ENCODE results near the gene NRARP. TPM values are rescaled to one million over a fixed set of nuclear protein-coding genes. Genes with fewer than 3 reads are reported as not detected.

NRARP gene
- total and polyA plus RNA-seq, 10 of the 15 experiments (the other 5 are each of a cell fraction or from before 2014, with no cell fraction given), result 0.06 to 9.2 (median 2.2) TPM; not detected in 2

GRCh38 chr9:137256362-137256761, 45.7 kb downstream of the NRARP start (continued):
- TF ChIP-seq CUX1 (IDR thresholded peaks at IDR 0.05; ENCODE audit: insufficient replicate concordance, low read depth, low read length) (no peak), IKZF1 (conservative IDR thresholded peaks at IDR 0.05) (no peak), EGR1 (IDR thresholded peaks at IDR 0.05; ENCODE audit: borderline replicate concordance in 1 of 2, low read depth in 2 of 2, low read length in 2 of 2) (no peak), RB1 (IDR thresholded peaks at IDR 0.05; ENCODE audit: borderline replicate concordance) (no peak), MTA3 (IDR thresholded peaks at IDR 0.05; ENCODE audit: borderline replicate concordance, low read length) (no peak), BCL11A (IDR thresholded peaks at IDR 0.05; ENCODE audit: low read depth, low read length) (no peak), CEBPZ (IDR thresholded peaks at IDR 0.05; ENCODE audit: low read depth, low read length) (no peak)

Measured in GM12878 (cell line).